Measurements from ENCODE around the gene TMEM30A.
A peak's percentile ranks its signal among the peaks of the same experiment; 100 is the strongest.

The TMEM30A gene

GRCh38 chr6:75284632-75285282 is at the start of gene TMEM30A:
TSS of gene TMEM30A (minus strand) at chr6:75284792. CDS start at chr6:75284638, 154 bp downstream.
- Histone ChIP-seq H3K36me3 (peaks cover 5% of the 10 kb centered on the region), H3K27me3 (ENCODE audit: insufficient read depth, low read depth, severe bottlenecking) (no peaks in the 10 kb centered on the region), H3K4me3 (ENCODE audit: low read depth, low read length) (peak within 1 kb of the TSS; percentile 98), H3K27ac (peak within 1 kb of the TSS; percentile 87), H3K9me3 (ENCODE audit: severe bottlenecking) (no peaks in the 10 kb centered on the region)
- DNase-seq: peak; percentile 98
- TF ChIP-seq CTCF (IDR thresholded peaks at IDR 0.05; ENCODE audit: low read depth, low read length): no peak

GRCh38 chr6:75333676-75334200 is 49.1 kb upstream of the TMEM30A start:
- Histone ChIP-seq H3K36me3 (no peaks in the 10 kb centered on the region), H3K9me3 (ENCODE audit: severe bottlenecking) (no peaks in the 10 kb centered on the region), H3K4me3 (ENCODE audit: low read depth, low read length) (no peak overlapping the region), H3K27me3 (ENCODE audit: insufficient read depth, low read depth, severe bottlenecking) (no peaks in the 10 kb centered on the region), H3K27ac (no peak overlapping the region)
- no peak for TF ChIP-seq CTCF (IDR thresholded peaks at IDR 0.05; ENCODE audit: low read depth, low read length)
- DNase-seq: no peak

- no peak overlapping the region for H3K27ac ChIP-seq
Observed at GRCh38 chr6:75331151-75331550, 46.6 kb upstream of the TMEM30A start.

GRCh38 chr6:75329703-75330102 is 45.1 kb upstream of the TMEM30A start:
- no peaks in the 10 kb centered on the region for H3K9me3 ChIP-seq (ENCODE audit: severe bottlenecking)
- DNase-seq: no peak
- no peak overlapping the region for H3K4me3 ChIP-seq (ENCODE audit: low read depth, low read length)
- H3K27ac ChIP-seq: no peak overlapping the region
- no peak for TF ChIP-seq CTCF (IDR thresholded peaks at IDR 0.05; ENCODE audit: low read depth, low read length)
- H3K27me3 ChIP-seq (ENCODE audit: insufficient read depth, low read depth, severe bottlenecking): no peaks in the 10 kb centered on the region
- H3K36me3 ChIP-seq: no peaks in the 10 kb centered on the region

More at GRCh38 chr6:75331151-75331550, 46.6 kb upstream of the TMEM30A start:
- H3K36me3 ChIP-seq: no peaks in the 10 kb centered on the region
- DNase-seq: no peak
- no peaks in the 10 kb centered on the region for H3K27me3 ChIP-seq (ENCODE audit: insufficient read depth, low read depth, severe bottlenecking)
- no peaks in the 10 kb centered on the region for H3K9me3 ChIP-seq (ENCODE audit: severe bottlenecking)
- H3K4me3 ChIP-seq (ENCODE audit: low read depth, low read length): no peak overlapping the region
- no peak for TF ChIP-seq CTCF (IDR thresholded peaks at IDR 0.05; ENCODE audit: low read depth, low read length)

- Histone ChIP-seq H3K27me3 (ENCODE audit: insufficient read depth, low read depth, severe bottlenecking) (no peaks in the 10 kb centered on the region), H3K4me3 (ENCODE audit: low read depth, low read length) (no peak overlapping the region), H3K9me3 (ENCODE audit: severe bottlenecking) (no peaks in the 10 kb centered on the region), H3K36me3 (no peaks in the 10 kb centered on the region), H3K27ac (no peak overlapping the region)
- no peak for TF ChIP-seq CTCF (IDR thresholded peaks at IDR 0.05; ENCODE audit: low read depth, low read length)
- DNase-seq: no peak
Observed at GRCh38 chr6:75327807-75328206, 43.2 kb upstream of the TMEM30A start.
